HUES6 (cell line): ENCODE data around the gene COL23A1.
"Not testable (repeated sequence)": the region's sequence is repeated elsewhere in the genome, so short reads cannot be mapped to it uniquely, and the experiment has no call there.

Source experiments
- H3K27ac ChIP-seq: 2 replicates; pipeline ENCODE4 v1.7.0; 2013; ENCODE audit warnings: low read depth, mild to moderate bottlenecking, low read length, inconsistent platforms
- H3K27me3 ChIP-seq: 2 replicates; pipeline ENCODE4 v1.6.1; 2013; ENCODE audit warnings: low read length; ENCODE audit not compliant: control insufficient read depth, insufficient read depth
- H3K36me3 ChIP-seq: 2 replicates; pipeline ENCODE4 v1.6.1; 2013; ENCODE audit warnings: low read length; ENCODE audit not compliant: control insufficient read depth, insufficient read depth
- H3K4me1 ChIP-seq: 2 replicates; pipeline ENCODE4 v1.6.1; 2013; ENCODE audit warnings: low read length; ENCODE audit not compliant: control insufficient read depth, insufficient read depth
- H3K4me3 ChIP-seq: 2 replicates; pipeline ENCODE4 v1.5.1; 2013; ENCODE audit warnings: low read depth, low read length
- H3K9ac ChIP-seq: one replicate; pipeline ENCODE4 v1.6.1; 2013; ENCODE audit warnings: mild to moderate bottlenecking, low read length
- H3K9me3 ChIP-seq: 2 replicates; pipeline ENCODE4 v1.6.1; 2013; ENCODE audit warnings: low read depth, low read length; ENCODE audit not compliant: control insufficient read depth, insufficient read depth

The COL23A1 gene

GRCh38 chr5:178261666-178262600 is 328.3 kb downstream of the COL23A1 start:
- Histone ChIP-seq H3K9me3 (no peaks in the 10 kb centered on the region), H3K36me3 (no peaks in the 10 kb centered on the region), H3K9ac (no peak overlapping the region), H3K27me3 (no peaks in the 10 kb centered on the region), H3K4me3 (no peak overlapping the region), H3K27ac (no peak overlapping the region), H3K4me1 (no peaks in the 10 kb centered on the region)

GRCh38 chr5:178259623-178260536 is 330.3 kb downstream of the COL23A1 start:
- no peaks in the 10 kb centered on the region for H3K27me3 ChIP-seq
- no peak overlapping the region for H3K9ac ChIP-seq
- H3K36me3 ChIP-seq: no peaks in the 10 kb centered on the region
- H3K4me1 ChIP-seq: no peaks in the 10 kb centered on the region
- H3K27ac ChIP-seq: no peak overlapping the region
- H3K9me3 ChIP-seq: no peaks in the 10 kb centered on the region
- no peak overlapping the region for H3K4me3 ChIP-seq

- Histone ChIP-seq H3K27me3 (no peaks in the 10 kb centered on the region), H3K4me1 (no peaks in the 10 kb centered on the region), H3K4me3 (no peak overlapping the region), H3K9ac (no peak overlapping the region), H3K27ac (no peak overlapping the region), H3K36me3 (no peaks in the 10 kb centered on the region), H3K9me3 (no peaks in the 10 kb centered on the region)
Observed at GRCh38 chr5:178257650-178258049, 332.5 kb downstream of the COL23A1 start.

- Histone ChIP-seq H3K27ac (no peak overlapping the region), H3K9me3 (no peaks in the 10 kb centered on the region), H3K4me3 (no peak overlapping the region), H3K36me3 (no peaks in the 10 kb centered on the region), H3K27me3 (no peaks in the 10 kb centered on the region), H3K9ac (no peak overlapping the region), H3K4me1 (no peaks in the 10 kb centered on the region)
Observed at GRCh38 chr5:178256746-178257145, 333.4 kb downstream of the COL23A1 start.

- not testable (repeated sequence) for H3K27me3 ChIP-seq, H3K27ac ChIP-seq, H3K36me3 ChIP-seq, H3K4me1 ChIP-seq, H3K9me3 ChIP-seq, H3K9ac ChIP-seq, H3K4me3 ChIP-seq
Observed at GRCh38 chr5:178253632-178254031, 336.6 kb downstream of the COL23A1 start.

GRCh38 chr5:178252258-178252657 is 337.9 kb downstream of the COL23A1 start:
- Histone ChIP-seq H3K27ac (no peak overlapping the region), H3K9ac (no peak overlapping the region), H3K9me3 (no peaks in the 10 kb centered on the region), H3K4me3 (no peak overlapping the region), H3K36me3 (no peaks in the 10 kb centered on the region), H3K4me1 (no peaks in the 10 kb centered on the region), H3K27me3 (no peaks in the 10 kb centered on the region)

GRCh38 chr5:178250263-178250662 is 339.9 kb downstream of the COL23A1 start:
- H3K9me3 ChIP-seq: no peaks in the 10 kb centered on the region
- no peak overlapping the region for H3K4me3 ChIP-seq
- H3K27ac ChIP-seq: no peak overlapping the region
- H3K4me1 ChIP-seq: peaks cover 3% of the 10 kb centered on the region; the same call in 1 of the 2 replicates
- no peaks in the 10 kb centered on the region for H3K27me3 ChIP-seq
- H3K9ac ChIP-seq: no peak overlapping the region
- H3K36me3 ChIP-seq: no peaks in the 10 kb centered on the region

GRCh38 chr5:178249191-178249989 is 340.8 kb downstream of the COL23A1 start:
- H3K9me3 ChIP-seq: no peaks in the 10 kb centered on the region
- no peaks in the 10 kb centered on the region for H3K36me3 ChIP-seq
- H3K4me3 ChIP-seq: no peak overlapping the region
- no peak overlapping the region for H3K27ac ChIP-seq
- H3K9ac ChIP-seq: no peak overlapping the region
- H3K27me3 ChIP-seq: no peaks in the 10 kb centered on the region
- peaks cover 3% of the 10 kb centered on the region; the same call in 1 of the 2 replicates for H3K4me1 ChIP-seq

- Histone ChIP-seq H3K27ac (no peak overlapping the region), H3K9me3 (no peaks in the 10 kb centered on the region), H3K27me3 (no peaks in the 10 kb centered on the region), H3K36me3 (no peaks in the 10 kb centered on the region), H3K4me1 (peaks cover 3% of the 10 kb centered on the region; the same call in 1 of the 2 replicates), H3K4me3 (no peak overlapping the region), H3K9ac (no peak overlapping the region)
Observed at GRCh38 chr5:178248750-178249149, 341.4 kb downstream of the COL23A1 start.

GRCh38 chr5:178247481-178248456 is 342.4 kb downstream of the COL23A1 start:
- Histone ChIP-seq H3K36me3 (no peaks in the 10 kb centered on the region), H3K27ac (no peak overlapping the region), H3K4me3 (no peak overlapping the region), H3K9me3 (no peaks in the 10 kb centered on the region), H3K9ac (no peak overlapping the region), H3K27me3 (no peaks in the 10 kb centered on the region), H3K4me1 (peaks cover 3% of the 10 kb centered on the region; the same call in 1 of the 2 replicates)
